Sciatic nerve (tissue), 2 donors: ENCODE results near the gene KLHL26. TPM values are rescaled to one million over a fixed set of nuclear protein-coding genes. Genes with fewer than 3 reads are reported as not detected.

Source experiments
- ATAC-seq: fragments of 200-7000 bp; cut with Tn5 transposase; one replicate; pipeline ENCODE4 v1.9.1; 2020; ENCODE audit warnings: mild to moderate bottlenecking, moderate library complexity
- DNase-seq: peaks from one replicate; pipeline ENCODE4 v3.0.0-alpha.2; 2020; ENCODE audit warnings: low spot score
- intact Hi-C: fragments of 100-400 bp; cut with DNase I; formaldehyde crosslinking; loops from one replicate; pipeline ENCODE4 v1.14.2; 2022
- total RNA-seq: library from RNA; stranded (reverse); fragmentation: NEBNext Ultra II Directional; extraction: Animal tissue kit (Norgen Biotek cat#: 25700); gene quantifications from one replicate; pipeline ENCODE4 v1.2.1, GENCODE V29; 2021
- donor health status: DM: no; HTN: no; CAD: no.
- donor health status: DM: no; HTN: no; CAD: no.

The KLHL26 gene
- total RNA-seq, 1 donor from 2014 or later, result 26.1 TPM

- no peak for DNase-seq
- ATAC-seq, result no peak
- intact Hi-C loops, result no loop called here
These were observed 19.7 kb downstream of the KLHL26 start for GRCh38 chr19:18656337-18657086.

GRCh38 chr19:18657590-18658365 is 20.9 kb downstream of the KLHL26 start:
- ATAC-seq (peak; percentile 73), DNase-seq (peak; percentile 81)
- intact Hi-C loops, result no loop called here

- ATAC-seq, result no peak
- intact Hi-C loops, result no loop called here
- no peak for DNase-seq
These were observed 21.6 kb downstream of the KLHL26 start for GRCh38 chr19:18658366-18658855.

DNA sequence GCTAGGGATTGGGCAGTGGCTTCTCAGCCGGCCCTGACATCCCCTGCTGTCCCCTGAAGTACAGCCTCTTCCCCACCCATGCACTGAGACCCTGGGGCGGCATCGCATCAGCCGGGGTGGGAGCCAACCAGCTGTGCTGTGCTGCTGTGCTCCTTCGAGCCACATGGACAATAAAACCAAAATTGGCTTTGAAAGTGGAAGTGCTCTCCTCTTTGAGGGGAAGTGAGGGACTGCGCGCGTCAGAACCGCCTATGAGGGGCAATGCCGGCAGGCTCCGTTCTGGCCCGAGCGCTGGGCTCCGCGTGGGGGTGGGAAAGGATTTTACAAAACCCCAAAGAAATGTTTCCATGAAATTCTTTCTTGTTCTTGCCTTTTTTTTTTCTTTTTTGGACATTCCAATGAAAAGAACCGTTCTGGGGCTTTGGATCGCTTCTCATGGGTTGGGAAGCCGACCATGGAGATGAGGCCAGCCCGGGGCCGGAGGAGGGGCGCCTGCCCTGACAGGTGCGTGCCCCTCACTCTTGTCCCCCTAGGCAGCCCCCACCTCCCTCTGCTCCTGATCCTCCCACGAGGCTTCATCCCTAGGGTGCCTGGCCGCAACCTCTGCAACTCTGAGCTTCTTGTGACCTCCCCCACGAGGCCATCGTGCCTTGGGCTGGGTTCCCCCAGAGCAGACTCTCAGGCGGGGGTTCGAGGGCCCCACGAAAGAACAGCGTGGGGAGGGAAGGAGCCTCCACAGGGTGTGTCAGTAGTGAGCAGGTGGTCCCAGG is 22.6 kb downstream of the KLHL26 start:
- ATAC-seq (peak; percentile 67), DNase-seq (peak; percentile 83)
- intact Hi-C loops, result no loop called here

- intact Hi-C loops, result no loop called here
- peak; percentile 63 for ATAC-seq
- peak; percentile 86 for DNase-seq
These were observed 23.5 kb downstream of the KLHL26 start for GRCh38 chr19:18660051-18660910.

DNA sequence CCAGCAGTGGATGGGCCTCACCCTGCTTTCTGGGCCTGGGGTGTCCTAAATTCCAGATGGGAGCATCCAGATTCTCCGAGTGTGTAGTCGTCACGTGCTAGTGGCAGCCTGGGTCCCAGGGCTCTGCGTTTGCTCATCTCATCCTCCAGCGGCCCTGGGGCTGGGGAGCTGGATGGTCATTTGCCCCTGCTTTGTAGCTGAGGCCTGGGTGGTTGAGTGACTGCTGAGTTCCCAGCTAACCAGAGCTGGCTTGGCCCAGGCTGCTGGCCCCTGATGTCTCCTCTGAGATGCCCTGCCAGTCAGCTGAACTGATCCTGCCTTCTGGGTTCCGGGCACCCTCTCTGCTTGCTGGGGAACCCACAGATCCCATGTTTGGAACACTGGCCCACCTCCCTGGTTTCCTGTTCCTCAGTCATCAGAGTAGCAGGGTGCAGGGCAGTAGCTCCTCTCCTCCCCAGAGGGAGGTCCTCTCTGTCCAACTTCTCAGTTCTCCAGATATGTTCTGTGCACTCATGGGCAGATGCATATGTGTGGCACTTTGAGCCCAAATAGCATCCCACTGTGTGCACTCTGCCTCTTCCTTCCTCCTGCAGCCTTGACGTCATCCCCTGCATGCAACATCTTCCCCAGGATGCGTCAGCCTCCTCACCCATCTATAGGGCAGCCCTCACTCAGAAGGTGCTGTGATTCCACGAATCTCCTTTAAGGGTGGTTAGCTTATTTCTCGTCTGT is 24.3 kb downstream of the KLHL26 start:
- DNase-seq, result no peak
- ATAC-seq, result no peak
- intact Hi-C loops, result no loop called here

DNA sequence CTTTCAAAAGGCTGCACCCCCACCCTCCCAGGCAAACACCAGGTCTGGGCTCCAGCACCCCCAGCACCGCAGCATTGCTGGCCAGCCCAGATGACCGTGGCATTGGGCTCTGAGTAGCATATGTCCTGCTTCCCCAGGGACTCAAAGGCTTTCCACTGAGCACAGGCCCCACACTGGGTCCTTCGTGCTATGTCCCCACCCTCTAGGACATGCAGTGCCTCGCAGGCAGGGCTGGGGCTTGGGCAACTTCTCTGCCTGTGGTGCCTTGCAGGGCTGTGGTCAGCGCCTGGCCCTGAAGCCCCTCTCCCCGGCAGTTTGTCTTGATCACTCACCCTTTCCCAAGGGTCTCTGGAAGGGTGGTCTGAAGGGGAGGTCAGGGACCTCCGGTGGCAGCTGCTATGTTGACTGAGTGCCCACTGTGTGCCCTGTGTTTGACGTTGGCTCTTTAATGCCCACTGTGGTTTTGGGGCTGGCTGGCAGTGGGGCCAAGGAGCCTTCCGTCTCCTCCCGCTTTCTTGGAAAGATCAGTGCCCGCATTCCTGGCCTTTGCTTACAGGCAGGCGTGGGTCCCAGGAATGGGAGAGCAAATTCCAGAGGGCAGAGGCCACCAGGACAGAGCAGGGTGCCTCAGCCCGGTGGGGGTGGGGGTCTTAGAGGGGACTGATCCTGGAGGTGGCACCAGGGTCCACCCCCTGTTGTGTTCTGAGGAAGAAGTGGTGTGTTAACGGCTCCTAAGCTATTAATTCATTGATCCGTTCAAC is 26.3 kb downstream of the KLHL26 start:
- no peak for ATAC-seq
- DNase-seq, result no peak
- intact Hi-C loops, result no loop called here

GRCh38 chr19:18663940-18664530 is 27.2 kb downstream of the KLHL26 start:
- no peak for ATAC-seq

DNA sequence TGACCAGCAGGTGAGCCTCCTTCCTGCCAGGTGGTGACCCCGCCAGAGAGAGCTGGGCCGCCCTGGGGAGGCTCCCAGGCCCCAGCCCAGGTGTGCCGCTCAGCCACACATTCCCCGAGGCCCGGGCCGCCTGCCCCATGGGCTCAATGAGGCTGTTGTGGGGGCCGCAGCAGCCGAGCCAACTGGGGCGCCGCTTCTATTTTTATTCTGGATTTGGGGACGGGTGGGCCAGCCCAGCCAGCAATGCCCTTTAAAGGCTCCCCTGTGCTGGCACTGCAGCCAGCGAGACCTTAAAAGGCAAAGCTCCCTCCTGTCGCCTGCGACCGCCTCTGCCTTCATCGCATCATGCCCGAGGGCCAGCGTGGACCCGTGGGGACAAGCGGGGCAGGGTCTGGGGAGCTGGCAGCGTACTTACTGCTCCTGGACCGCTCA is 29.0 kb downstream of the KLHL26 start:
- intact Hi-C loops, result no loop called here
- ATAC-seq (no peak), DNase-seq (no peak)

More at GRCh38 chr19:18663940-18664530, 27.2 kb downstream of the KLHL26 start:
- DNase-seq, result no peak
- intact Hi-C loops, result no loop called here

DNA sequence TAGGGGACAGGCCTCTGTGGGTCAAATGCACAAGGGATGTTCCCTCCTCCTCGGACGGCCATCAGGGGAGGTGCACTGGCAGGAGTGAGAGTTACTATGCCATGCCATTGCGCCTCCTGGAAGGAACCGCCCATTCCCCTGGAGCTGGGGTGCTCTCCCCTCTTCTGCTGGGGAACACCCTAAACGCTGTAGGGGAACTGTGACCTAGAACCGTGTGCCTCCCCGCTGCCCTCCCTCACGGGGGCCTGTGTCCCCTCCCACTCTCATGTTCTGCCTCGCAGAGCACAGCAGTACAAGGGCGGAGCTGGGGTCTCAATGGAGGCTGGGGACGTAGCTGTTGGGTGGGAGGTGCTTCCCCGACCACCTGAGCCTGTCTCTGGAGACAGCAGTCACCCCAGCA is 29.5 kb downstream of the KLHL26 start:
- DNase-seq, result no peak
- intact Hi-C loops, result no loop called here
- no peak for ATAC-seq

DNA sequence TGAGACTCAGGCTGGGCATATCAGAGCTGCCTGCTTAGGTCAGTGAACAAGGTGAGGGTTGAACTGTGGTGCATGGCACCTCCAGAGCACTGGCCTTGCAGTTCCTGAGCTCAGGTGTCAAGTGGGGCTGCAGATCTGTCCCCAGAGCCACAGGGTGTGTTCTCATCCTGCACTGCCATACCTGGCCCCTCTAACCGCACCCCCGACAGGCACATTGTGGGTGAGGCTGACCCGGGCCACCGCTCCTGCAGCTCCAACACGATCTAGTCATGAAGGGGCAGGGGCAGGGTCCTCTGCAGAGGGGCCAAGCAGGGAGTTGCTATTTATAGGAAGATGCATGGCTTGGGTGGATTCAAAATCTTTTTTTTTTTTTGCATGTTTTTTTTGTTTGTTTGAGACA is 30.0 kb downstream of the KLHL26 start:
- ATAC-seq (no peak), DNase-seq (no peak)
- intact Hi-C loops, result no loop called here

- intact Hi-C loops, result no loop called here
- ATAC-seq (no peak), DNase-seq (no peak)
These were observed 30.9 kb downstream of the KLHL26 start for GRCh38 chr19:18667531-18668251.

- intact Hi-C loops, result no loop called here
- ATAC-seq (no peak), DNase-seq (no peak)
These were observed 31.4 kb downstream of the KLHL26 start for GRCh38 chr19:18668252-18668631.

GRCh38 chr19:18668744-18669523 is 32.1 kb downstream of the KLHL26 start:
- DNase-seq (no peak), ATAC-seq (no peak)
- intact Hi-C loops, result no loop called here

DNA sequence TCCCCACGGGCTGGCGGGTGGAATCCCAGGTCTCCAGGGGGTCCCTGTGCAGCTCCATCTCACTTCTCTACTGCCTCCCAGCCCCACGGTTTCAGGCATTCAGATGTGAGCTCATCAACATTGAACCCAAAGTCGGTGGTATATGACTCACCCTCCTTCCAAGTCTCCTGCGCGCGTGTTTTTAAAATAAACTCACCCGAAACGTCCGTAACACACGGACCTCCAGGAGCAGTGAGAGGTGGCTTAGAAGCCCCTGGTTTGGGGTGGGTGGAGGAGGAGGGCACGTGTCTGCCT is 32.6 kb downstream of the KLHL26 start:
- intact Hi-C loops, result no loop called here
- DNase-seq (no peak), ATAC-seq (no peak)

DNA sequence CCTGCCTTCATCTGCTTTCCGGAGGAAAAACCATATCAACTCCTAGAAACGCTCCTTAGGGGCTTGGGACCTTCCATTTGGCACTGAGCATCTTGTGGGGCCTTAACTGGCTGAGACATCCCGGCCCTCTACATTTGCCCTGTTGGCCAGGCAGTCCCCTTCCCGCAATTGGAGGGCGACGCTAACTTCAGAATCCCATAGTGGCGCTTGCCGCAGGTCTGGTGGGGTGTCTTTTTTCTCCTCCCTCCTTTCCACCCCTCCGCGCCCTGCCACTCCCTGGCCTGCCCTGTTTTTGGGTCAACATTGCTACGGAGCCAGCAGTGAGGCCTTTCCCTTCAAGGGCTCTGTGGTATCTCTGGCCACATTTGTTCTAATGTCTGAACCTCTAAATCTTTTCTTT is 33.1 kb downstream of the KLHL26 start:
- intact Hi-C loops, result loop anchor here (10.0 kb wide), 1 partner anchor 75 kb away; no protein-coding TSS in a partner anchor
- no peak for ATAC-seq
- no peak for DNase-seq
